K562 (cell line): ENCODE data around the gene EFCC1. TPM values are rescaled to one million over a fixed set of nuclear protein-coding genes. Genes with fewer than 3 reads are reported as not detected.

Experiments used
- ATAC-seq: fragments of 200-7000 bp; cut with Tn5 transposase; 3 replicates; pipeline ENCODE4 v1.9.1; 2020; ENCODE audit warnings: moderate library complexity
- BruUV-seq: library from RNA; stranded (reverse); fragments of 400-500 nt; replicated peaks from 2 replicates; lab custom pipeline; 2021; lab: Mats Ljungman, UMichigan
- CTCF ChIA-PET: fragments of 300-600 bp; formaldehyde crosslinking; extraction: SDS; loops from one replicate; lab custom pipeline; 2021; ENCODE audit warnings: low intra/inter-chr PET ratio; lab: Yijun Ruan, JAX
- POLR2A ChIA-PET: fragments of 300-600, 350-650 bp; sonication (Branson Sonifier 250); formaldehyde crosslinking; extraction: SDS; loops from one replicate; lab custom pipeline; 2021; ENCODE audit warnings: antibody characterized with exemption, inconsistent platforms; lab: Yijun Ruan, JAX
- DNase-seq, 4 experiments: peaks; one replicate each; pipeline versions ENCODE4 v3.0.0 to v3.0.0-alpha.2; 2011 to 2018; ENCODE audit warnings: low spot score in 3 of 4, mixed read lengths in 3 of 4; ENCODE audit errors: extremely low read depth in 1 of 4
- FAIRE-seq: peaks from 2 replicates; lab custom pipeline; 2011; peaks lifted over from hg19 to GRCh38; lab: Jason Lieb, UNC
- H2AFZ ChIP-seq: 2 replicates; pipeline ENCODE4 v1.6.0; 2011; ENCODE audit warnings: low read depth, low read length, control low read depth, inconsistent platforms
- H3K27ac ChIP-seq: fragments of 200-600 bp; 3 replicates; pipeline ENCODE4 v1.8.0; 2011; ENCODE audit warnings: low read depth, mild to moderate bottlenecking, control low read depth, inconsistent platforms, low read length, moderate library complexity, mixed read lengths; ENCODE audit errors: extremely low read depth
- H3K27me3 ChIP-seq, 2 experiments: fragments of 300-600 bp in 1 of 2; 2 replicates in 1 of 2; 3 replicates in 1 of 2; pipeline versions ENCODE4 v1.6.0 to v1.8.0; 2011; ENCODE audit warnings: inconsistent platforms in 2 of 2, low read length in 2 of 2, mild to moderate bottlenecking in 1 of 2, mixed read lengths in 1 of 2, moderate library complexity in 1 of 2; ENCODE audit not compliant: control insufficient read depth in 2 of 2, insufficient read depth in 2 of 2
- H3K36me3 ChIP-seq: fragments of 300-600 bp; 3 replicates; pipeline ENCODE4 v1.8.0; 2011; ENCODE audit warnings: mild to moderate bottlenecking, low read length, inconsistent platforms; ENCODE audit not compliant: control insufficient read depth, insufficient read depth
- H3K4me1 ChIP-seq, 2 experiments: fragments of 200-600 bp in 1 of 2; replicated peaks in 1 of 2; 2 replicates in 1 of 2; 3 replicates in 1 of 2; pipeline versions ENCODE4 v1.5.1 to v1.8.0; 2011; ENCODE audit warnings: inconsistent platforms in 2 of 2, low read length in 2 of 2, mild to moderate bottlenecking in 1 of 2, mixed read lengths in 1 of 2, moderate library complexity in 1 of 2; ENCODE audit not compliant: control insufficient read depth in 2 of 2, insufficient read depth in 2 of 2
- H3K4me2 ChIP-seq: 2 replicates; pipeline ENCODE4 v1.6.1; 2011; ENCODE audit warnings: low read length, control low read depth, inconsistent platforms, mixed read lengths; ENCODE audit not compliant: insufficient read depth
- H3K4me3 ChIP-seq: fragments of 200-600 bp; sonication (generic), shearing (Covaris generic); 2 replicates; pipeline ENCODE4 v1.5.1; 2016; ENCODE audit warnings: control low read depth, inconsistent platforms
- H3K79me2 ChIP-seq: fragments of 200-600 bp; 3 replicates; pipeline ENCODE4 v1.8.0; 2011; ENCODE audit warnings: low read length, inconsistent platforms; ENCODE audit not compliant: control insufficient read depth, insufficient read depth
- H3K9ac ChIP-seq, 2 experiments: 2 replicates each; pipeline versions ENCODE4 v1.6.0 to v1.6.1; 2011; ENCODE audit warnings: low read depth in 2 of 2, low read length in 2 of 2, control low read depth in 1 of 2, inconsistent platforms in 1 of 2, mild to moderate bottlenecking in 1 of 2, mixed read lengths in 1 of 2; ENCODE audit not compliant: insufficient read depth in 1 of 2
- H3K9me1 ChIP-seq: one replicate; pipeline ENCODE4 v1.6.0; 2011; ENCODE audit warnings: inconsistent platforms, mild to moderate bottlenecking, low read length, moderate library complexity; ENCODE audit not compliant: control insufficient read depth, insufficient read depth
- H3K9me3 ChIP-seq: replicated peaks from 2 replicates; pipeline ENCODE4 v1.5.1; 2011; ENCODE audit warnings: low read depth, low read length, inconsistent platforms; ENCODE audit not compliant: control insufficient read depth, insufficient read depth
- H4K20me1 ChIP-seq: replicated peaks from 2 replicates; pipeline ENCODE4 v1.6.1; 2011; ENCODE audit warnings: low read length, inconsistent platforms, mixed read lengths; ENCODE audit not compliant: control insufficient read depth, insufficient read depth
- CSDE1 ChIP-seq, 2 experiments: fragments of 450-650 bp; IDR thresholded peaks; 2 replicates each; pipeline ENCODE4 v1.6.1; 2016; ENCODE audit warnings: mild to moderate bottlenecking in 1 of 2
- CTCF ChIP-seq, 3 experiments: IDR thresholded peaks in 2 of 3; conservative IDR thresholded peaks in 1 of 3; 2 replicates each; pipeline ENCODE4 v1.5.1; 2011 to 2012; ENCODE audit warnings: low read length in 3 of 3, mild to moderate bottlenecking in 3 of 3, control low read depth in 2 of 3, improper control_type of control experiment in 1 of 3, inconsistent platforms in 1 of 3, low read depth in 1 of 3, mixed read lengths in 1 of 3, moderate library complexity in 1 of 3; ENCODE audit not compliant: insufficient read depth in 2 of 3
- ERF ChIP-seq: fragments of 450-650 bp; formaldehyde crosslinking; IDR thresholded peaks from 2 replicates; pipeline ENCODE4 v1.4.0; 2020; ENCODE audit warnings: mild to moderate bottlenecking, mixed read lengths
- KLF1 ChIP-seq: fragments of 450-650 bp; IDR thresholded peaks from 2 replicates; pipeline ENCODE4 v1.6.1; 2016; ENCODE audit warnings: missing genetic modification characterization, missing compliant biosample characterization
- KLF16 ChIP-seq: IDR thresholded peaks from 2 replicates; pipeline ENCODE4 v1.6.1; 2016; ENCODE audit warnings: antibody characterized with exemption
- MTF1 ChIP-seq: fragments of 250-450 bp; sonication (Bioruptor Pico); IDR thresholded peaks from 2 replicates; pipeline ENCODE4 v1.9.0; 2021; ENCODE audit warnings: moderate library complexity, mild to moderate bottlenecking, inconsistent platforms, borderline replicate concordance
- RCOR1 ChIP-seq, 2 experiments: IDR thresholded peaks; 2 replicates each; pipeline ENCODE4 v1.6.1; 2012; ENCODE audit warnings: low read depth in 2 of 2, low read length in 2 of 2, borderline replicate concordance in 1 of 2, improper control_type of control experiment in 1 of 2
- RNF2 ChIP-seq: sonication (generic); IDR thresholded peaks from 2 replicates; pipeline ENCODE4 v1.6.1; 2016
- SAFB2 ChIP-seq: fragments of 200-400 bp; formaldehyde crosslinking; IDR thresholded peaks from 2 replicates; pipeline ENCODE4 v1.6.1; 2018; ENCODE audit warnings: borderline replicate concordance, low read length, low read depth, moderate library complexity; ENCODE audit not compliant: severe bottlenecking
- SMAD1 ChIP-seq: fragments of 150-350 bp; IDR thresholded peaks from 2 replicates; pipeline ENCODE4 v1.6.1; 2014; ENCODE audit warnings: low read length, low read depth; ENCODE audit not compliant: partially characterized antibody
- TAL1 ChIP-seq: fragments of 450-650 bp; IDR thresholded peaks from 2 replicates; pipeline ENCODE4 v1.6.1; 2016; ENCODE audit warnings: mild to moderate bottlenecking
- TFE3 ChIP-seq: fragments of 450-650 bp; formaldehyde crosslinking; IDR thresholded peaks from 2 replicates; pipeline ENCODE4 v1.4.0; 2020; ENCODE audit warnings: mild to moderate bottlenecking, mixed read lengths
- ZNF436 ChIP-seq: fragments of 250-450, 450-650 bp; sonication (Bioruptor Pico); formaldehyde crosslinking; IDR thresholded peaks from 2 replicates; pipeline ENCODE4 v1.7.0; 2020; ENCODE audit warnings: mild to moderate bottlenecking
- WGBS: fragments of 100-300 bp; shearing (Covaris generic); methylation state at CpG from one replicate; pipeline ENCODE4 v1.1.6; 2016; ENCODE audit warnings: low coverage, mixed read lengths; ENCODE audit not compliant: insufficient coverage; ENCODE audit errors: missing lambda C conversion rate; 5-methylcytosine and 5-hydroxymethylcytosine counted together
- in situ Hi-C: fragments of 300-500 bp; cut with MboI; formaldehyde crosslinking; loops from 4 replicates; pipeline ENCODE4 v1.15.0; 2018; ENCODE audit warnings: inconsistent platforms, mixed read lengths
- intact Hi-C: fragments of 100-400 bp; cut with micrococcal nuclease; formaldehyde crosslinking; loops from 2 replicates; pipeline ENCODE4 v1.14.2; 2022
- polyA plus RNA-seq, 8 experiments: library from polyadenylated mRNA; depleted of rRNA in 4 of 8; stranded (reverse) in 5 of 8; unstranded in 3 of 8; fragments of >200 nt; fragmentation: Nextera tagmentation in 2 of 8; fragmentation: Illumina TruSeq in 1 of 8; extraction: Ambion mirVana in 2 of 8; extraction: Trizol in 1 of 8; gene quantifications; 2 replicates each; pipeline versions ENCODE4 v1.2.1 to v1.2.3, GENCODE V29; 2011 to 2014; ENCODE audit warnings: inconsistent platforms in 1 of 8, missing spikeins in 1 of 8
- total RNA-seq, 7 experiments: library from RNA; depleted of rRNA in 6 of 7; stranded (reverse); fragments of >200 nt in 6 of 7; fragmentation: Illumina TruSeq in 2 of 7; extraction: Trizol in 2 of 7; gene quantifications; 2 replicates each; pipeline versions ENCODE4 v1.2.1 to v1.2.3, GENCODE V29; 2011 to 2021; ENCODE audit warnings: low replicate concordance in 1 of 7

The EFCC1 gene
- total and polyA plus RNA-seq, 9 of the 15 experiments (the other 6 are each of a cell fraction or from before 2014, with no cell fraction given): not detected

DNA sequence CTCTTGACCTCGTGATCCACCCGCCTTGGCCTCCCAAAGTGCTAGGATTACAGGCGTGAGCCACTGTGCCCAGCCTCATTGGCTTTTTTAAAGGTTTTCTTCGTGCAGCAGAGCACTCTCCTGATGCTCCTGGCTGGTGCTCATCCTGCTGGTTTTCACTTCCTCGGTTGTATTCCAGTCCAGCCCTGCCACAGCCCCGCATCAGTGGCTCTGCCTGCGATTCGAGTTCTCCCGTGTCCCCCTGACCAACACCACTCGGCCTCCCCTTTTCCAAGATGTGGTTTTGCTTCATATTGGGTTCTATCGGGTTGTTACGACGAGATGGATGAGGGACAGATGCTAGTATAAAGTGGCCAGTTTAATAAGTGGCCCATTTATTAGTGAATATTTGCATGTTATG is 27.8 kb downstream of the EFCC1 start:
- intact Hi-C loops: loop anchor here (5.0 to 10.0 kb wide), 2 partner anchors 56 to 57 kb away; no protein-coding TSS in a partner anchor
- ChIA-PET POLR2A (no interaction called here), CTCF (no interaction called here)

More for the DNA sequence above, 27.8 kb downstream of the EFCC1 start:
- 53% methylated on average over 12 of the region's 13 CpGs for WGBS
- H3K4me3 ChIP-seq: no peak overlapping the region
- ATAC-seq (no peak), FAIRE-seq (no peak), DNase-seq (no peak)
- peaks cover 7 to 22% of the 10 kb centered on the region in 2 experiments; a peak in 4 of 5 replicates for H3K4me1 ChIP-seq
- H3K27me3 ChIP-seq: no peaks in the 10 kb centered on the region
- no TSS peak for BruUV-seq
- no peaks in the 10 kb centered on the region for H3K79me2 ChIP-seq
- peaks cover 2% of the 10 kb centered on the region; the same call in 1 of the 2 replicates for H3K9me3 ChIP-seq
- H3K27ac ChIP-seq: no peak overlapping the region
- no peak overlapping the region for H3K9ac ChIP-seq
- no peaks in the 10 kb centered on the region for H4K20me1 ChIP-seq
- in situ Hi-C loops: no loop called here
- H3K36me3 ChIP-seq: no peaks in the 10 kb centered on the region
- H3K4me2 ChIP-seq: no peak overlapping the region
- TF ChIP-seq SAFB2 (no peak), TFE3 (CRISPR knock-in tag) (no peak), ERF (CRISPR knock-in tag) (no peak), KLF1 (no peak), RNF2 (no peak), TAL1 (no peak), CSDE1 (IDR thresholded peaks at IDR 0.05) (no peak), ZNF436 (CRISPR knock-in tag) (no peak), CTCF (IDR thresholded peaks at IDR 0.05 in 2 of 3, conservative IDR thresholded peaks at IDR 0.05 in 1 of 3; ENCODE audit: insufficient read depth in 2 of 3, low read depth in 1 of 3, low read length in 3 of 3) (no peak), RCOR1 (IDR thresholded peaks at IDR 0.05; ENCODE audit: borderline replicate concordance in 1 of 2, low read depth in 2 of 2, low read length in 2 of 2) (no peak), SMAD1 (no peak), MTF1 (CRISPR knock-in tag) (no peak), KLF16 (no peak)
- no peak overlapping the region for H2AFZ ChIP-seq
- no peaks in the 10 kb centered on the region for H3K9me1 ChIP-seq
